ENCODE data around the gene HECTD4. TPM values are rescaled to one million over a fixed set of nuclear protein-coding genes. Genes with fewer than 3 reads are reported as not detected.
A peak's percentile ranks its signal among the peaks of the same experiment; 100 is the strongest.

Gene HECTD4
- total and polyA plus RNA-seq, 9 of the 15 experiments (the other 6 are each of a cell fraction or from before 2014, with no cell fraction given), result 3.5 to 33.3 (median 13.5) TPM

- TF ChIP-seq E4F1 (CRISPR knock-in tag; IDR thresholded peaks at IDR 0.05; ENCODE audit: borderline replicate concordance), result no peak
- TF ChIP-seq SIN3A (IDR thresholded peaks at IDR 0.05; ENCODE audit: borderline replicate concordance in 2 of 2, control insufficient read depth in 1 of 2, low read depth in 2 of 2, low read length in 2 of 2), result peak in 1 of 2 experiments; percentile 83; a peak in 2 of 4 replicates
- peak in 1 of 2 experiments; percentile 21; a peak in 1 of 4 replicates for TF ChIP-seq TBL1XR1 (IDR thresholded peaks at IDR 0.05; ENCODE audit: low read length in 2 of 2)
- TF ChIP-seq ZNF398 (CRISPR knock-in tag; IDR thresholded peaks at IDR 0.05), result no peak
- TF ChIP-seq TCFL5 (CRISPR knock-in tag; conservative IDR thresholded peaks at IDR 0.05), result no peak
- no peak for TF ChIP-seq ZNF239 (CRISPR knock-in tag; IDR thresholded peaks at IDR 0.05)
- TF ChIP-seq TRIM24 (IDR thresholded peaks at IDR 0.05), result peak in 1 of 2 experiments; percentile 77; a peak in 2 of 4 replicates
- TF ChIP-seq PML (IDR thresholded peaks at IDR 0.05; ENCODE audit: low read length), result peak; percentile 90
- peak; percentile 99 for TF ChIP-seq TAF1 (IDR thresholded peaks at IDR 0.05; ENCODE audit: control insufficient read depth, extremely low read depth, insufficient read depth, low read length, severe bottlenecking)
- no peak for TF ChIP-seq CCNT2 (IDR thresholded peaks at IDR 0.05; ENCODE audit: borderline replicate concordance, extremely low read depth, insufficient read length, low read depth, low read length)
- TF ChIP-seq ZNF232 (CRISPR knock-in tag; IDR thresholded peaks at IDR 0.05), result no peak
- TF ChIP-seq ZBTB40 (IDR thresholded peaks at IDR 0.05), result peak; percentile 98
- TF ChIP-seq ZBTB40 (CRISPR knock-in tag; IDR thresholded peaks at IDR 0.05), result no peak
Observed at GRCh38 chr12:112409064-112409905, 27.1 kb upstream of the HECTD4 start, which contains the start of gene RPL6 (continued).

All from K562 (cell line).